Ecto neural progenitor cell (in vitro differentiated cells): ENCODE results near the gene SMAD2.

Source experiments
- DNase-seq: peaks from one replicate; pipeline ENCODE4 v3.0.0-alpha.2; 2018; ENCODE audit warnings: low spot score

Gene SMAD2

GRCh38 chr18:47931718-47932103, 1.3 kb upstream of the SMAD2 start:
- peak; percentile 63 for DNase-seq

GRCh38 chr18:47930931-47931717, 665 bp upstream of the SMAD2 start:
- peak; percentile 97 for DNase-seq

DNA sequence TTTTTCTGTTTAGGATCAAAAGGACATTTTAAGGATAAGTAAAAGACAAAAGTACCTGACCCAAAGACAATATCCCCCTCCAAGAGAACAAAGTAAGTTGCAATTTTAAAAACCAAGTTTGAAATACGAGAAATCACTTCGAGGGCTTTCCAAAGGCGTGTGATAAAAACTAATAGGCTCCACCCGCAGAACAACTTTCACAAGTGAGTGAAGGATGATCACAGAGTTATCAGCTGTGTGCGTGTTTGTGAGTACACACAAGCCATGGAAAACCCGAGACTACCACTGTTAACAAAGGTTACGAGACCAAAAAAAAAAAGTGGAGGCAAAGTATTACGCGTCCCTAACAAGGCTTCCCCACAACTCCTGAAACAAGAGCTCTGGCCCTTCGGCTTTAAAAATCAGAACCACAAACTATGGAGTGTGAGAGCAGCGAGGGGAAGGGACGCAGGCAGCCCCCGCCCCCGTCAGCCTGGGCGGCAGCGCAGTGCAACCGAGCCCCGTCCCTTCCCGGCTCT, 719 bp downstream of the SMAD2 start:
- DNase-seq: no peak

- no peak for DNase-seq
Measured at GRCh38 chr18:47928466-47928865, 2.0 kb downstream of the SMAD2 start.

DNA sequence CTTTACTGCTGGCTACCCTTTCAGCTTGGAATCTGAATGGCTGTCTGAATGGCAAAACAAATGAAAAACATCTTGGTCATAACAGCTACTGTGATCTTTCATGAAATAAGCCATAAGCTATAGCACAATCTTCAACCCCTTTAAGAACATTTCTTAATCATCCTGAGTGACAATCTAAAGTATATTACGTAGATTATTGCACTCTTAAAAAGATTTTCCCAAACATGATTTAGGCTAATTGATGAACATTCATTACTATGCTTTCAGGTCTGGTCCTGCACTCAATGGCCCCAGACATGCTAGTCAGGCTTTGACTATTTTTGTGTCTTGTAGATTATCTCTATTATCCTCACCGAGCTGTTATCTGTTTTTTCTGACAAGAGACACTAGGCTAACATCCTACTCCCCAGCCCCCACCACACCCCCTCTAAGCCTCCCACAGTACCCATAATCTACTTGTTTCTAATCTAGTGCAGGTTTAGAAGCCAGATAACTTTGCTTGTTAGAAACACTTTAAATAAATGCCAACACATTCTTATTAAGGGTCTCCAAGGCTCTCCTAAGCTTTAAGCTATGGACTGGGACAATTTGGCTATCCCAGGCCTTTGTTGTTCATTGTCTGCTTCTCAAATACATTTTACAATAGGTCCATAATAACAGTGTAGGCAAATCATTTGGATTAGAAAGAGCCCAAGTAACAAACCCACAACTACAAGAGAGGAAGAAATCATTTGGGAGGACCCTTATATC, 4.2 kb downstream of the SMAD2 start:
- no peak for DNase-seq

GRCh38 chr18:47919916-47920315, 10.5 kb downstream of the SMAD2 start:
- DNase-seq: no peak

DNA sequence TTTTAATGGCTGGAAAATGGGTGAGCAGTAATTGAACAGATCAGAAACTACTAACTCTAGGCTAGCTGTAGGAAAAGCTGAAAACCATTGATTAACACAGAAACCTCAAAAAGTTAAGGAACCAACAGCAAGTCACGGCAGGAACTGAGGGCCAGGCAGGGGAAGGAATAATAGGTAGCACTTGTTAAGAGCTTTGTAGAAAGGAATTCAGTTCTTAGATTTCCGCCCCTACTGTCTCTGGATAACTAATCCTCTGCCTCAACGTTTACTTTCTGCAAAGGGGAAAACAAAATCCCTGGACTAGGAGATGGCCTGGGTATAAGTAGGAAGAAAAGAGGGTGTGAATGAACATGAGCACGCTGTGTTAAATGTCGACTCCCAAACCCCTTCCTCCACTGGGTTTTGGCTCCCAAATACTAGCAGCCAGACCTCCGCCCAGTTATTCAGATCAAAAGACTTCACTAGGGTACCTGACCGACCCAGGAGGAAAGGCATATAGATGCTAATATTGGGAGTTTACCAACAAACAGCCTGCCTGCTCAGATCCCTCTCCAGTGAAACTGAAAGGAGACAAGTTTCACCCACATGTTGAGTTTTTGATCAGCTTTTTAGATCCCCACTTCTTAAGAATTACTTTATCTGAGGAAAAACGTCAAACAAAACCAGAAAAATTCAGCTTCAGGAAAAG, 12.4 kb downstream of the SMAD2 start:
- DNase-seq: no peak

DNA sequence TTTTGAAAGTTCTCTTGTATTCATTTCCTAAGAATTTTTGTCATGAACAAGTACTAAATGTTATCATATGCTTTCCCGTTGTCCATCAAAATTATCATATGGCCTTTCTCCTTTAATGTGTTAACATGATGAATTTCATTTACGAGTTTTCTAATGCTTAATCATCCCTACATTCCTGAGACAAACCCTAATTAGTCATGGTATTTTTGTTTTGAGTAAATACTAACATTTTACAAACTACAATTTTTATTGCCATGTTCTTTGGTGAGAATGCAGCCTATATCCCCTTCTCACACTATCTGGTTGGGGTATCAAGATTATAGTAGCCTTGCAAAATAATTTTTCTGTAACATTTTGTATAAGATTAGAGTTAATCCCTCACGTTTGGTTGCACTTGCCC, 14.5 kb downstream of the SMAD2 start:
- no peak for DNase-seq

DNA sequence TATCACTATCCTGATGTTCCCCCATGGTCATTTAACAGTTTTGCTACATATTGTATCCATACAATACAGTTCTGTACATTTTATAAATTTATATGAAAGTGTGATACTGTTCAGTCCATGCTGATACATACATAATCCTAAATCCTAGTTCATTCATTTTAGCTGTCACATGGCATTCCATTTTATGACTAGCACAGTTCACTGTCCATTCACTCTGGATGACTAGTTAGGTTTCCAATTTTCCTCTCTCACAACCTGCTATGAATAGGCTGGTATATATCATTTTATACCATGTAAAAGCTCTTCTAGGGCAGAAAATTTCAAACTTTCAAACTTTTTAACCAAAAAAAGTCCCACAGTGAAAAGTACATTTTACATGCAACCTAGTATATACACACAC, 15.2 kb downstream of the SMAD2 start:
- DNase-seq: no peak

DNA sequence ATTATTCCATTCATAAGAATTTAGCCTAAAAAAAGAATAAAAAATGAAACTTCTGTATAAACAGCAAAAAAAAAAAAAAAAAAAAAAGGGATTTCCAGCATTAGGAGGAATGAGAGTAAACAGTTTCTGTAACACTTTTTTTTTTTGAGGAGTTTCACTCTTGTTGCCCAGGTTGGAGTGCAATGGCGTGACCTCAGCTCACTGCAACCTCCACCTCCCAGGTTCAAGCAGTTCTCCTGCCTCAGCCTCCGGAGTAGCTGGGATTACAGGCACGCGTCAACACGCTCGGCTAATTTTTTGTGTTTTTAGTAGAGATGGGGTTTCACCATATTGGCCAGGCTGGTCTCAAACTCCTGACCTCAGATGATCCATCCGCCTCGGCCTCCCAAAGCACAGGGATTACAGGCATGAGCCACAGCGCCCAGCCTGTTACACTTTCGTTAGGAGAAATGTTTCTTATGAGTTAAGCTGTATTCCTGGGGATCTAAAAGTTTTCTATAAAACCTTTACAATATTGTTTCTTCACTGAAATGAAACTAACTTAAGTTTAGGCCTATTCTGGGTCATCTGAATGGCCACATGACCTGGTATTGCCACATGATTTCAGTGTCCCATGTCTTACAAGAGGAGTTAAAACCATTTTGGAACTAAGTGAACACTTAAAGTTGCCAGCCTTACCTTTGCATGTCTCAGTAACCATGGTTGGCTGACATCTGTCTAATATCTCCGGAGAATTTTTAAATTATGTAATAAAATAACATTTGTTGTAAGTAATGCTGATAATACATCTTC, 17.5 kb downstream of the SMAD2 start:
- no peak for DNase-seq

GRCh38 chr18:47912343-47912742, 18.1 kb downstream of the SMAD2 start:
- no peak for DNase-seq

DNA sequence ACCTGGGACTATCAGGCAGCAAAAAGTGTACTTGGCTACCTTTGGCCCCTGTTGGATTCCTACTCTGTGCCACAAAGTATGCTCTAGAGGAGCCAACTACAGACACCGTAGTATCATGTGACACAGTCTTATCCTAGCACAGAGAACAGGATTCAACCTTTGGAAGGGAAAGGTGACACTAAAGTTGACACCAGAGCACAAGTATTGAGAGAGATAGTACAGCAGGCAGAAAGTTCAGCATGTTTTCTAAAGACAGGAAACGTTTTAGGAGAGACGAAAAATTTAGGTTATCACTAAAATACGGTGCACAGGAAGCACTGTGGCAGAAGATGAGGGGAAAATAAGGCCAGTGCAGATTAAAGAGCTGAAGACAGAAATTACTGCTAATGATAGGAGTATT, 18.6 kb downstream of the SMAD2 start:
- no peak for DNase-seq

GRCh38 chr18:47909484-47909883, 21.0 kb downstream of the SMAD2 start:
- DNase-seq: no peak

GRCh38 chr18:47908592-47908991, 21.9 kb downstream of the SMAD2 start:
- no peak for DNase-seq

- DNase-seq: no peak
Measured at GRCh38 chr18:47906408-47906807, 24.1 kb downstream of the SMAD2 start.

DNA sequence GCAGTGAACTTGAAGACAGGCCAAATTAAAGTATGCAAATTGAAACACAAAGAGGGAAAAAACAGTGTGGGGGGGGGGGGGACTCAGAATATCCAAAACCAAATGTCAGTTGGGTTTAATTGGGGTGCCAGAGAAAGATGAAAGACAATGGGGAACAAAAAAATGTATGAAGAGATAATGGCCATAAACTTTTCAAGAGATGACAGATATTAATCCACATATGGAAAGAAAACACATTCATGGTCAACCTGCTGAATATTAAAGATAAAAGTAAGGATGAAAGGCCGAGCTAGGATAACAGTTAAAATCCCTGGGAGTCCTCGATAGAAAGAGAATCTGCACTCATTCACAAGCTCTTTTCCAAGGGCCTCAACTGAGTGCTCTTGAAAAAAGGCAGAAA, 26.6 kb downstream of the SMAD2 start:
- DNase-seq: no peak

GRCh38 chr18:47901624-47902362, 28.7 kb downstream of the SMAD2 start:
- no peak for DNase-seq

DNA sequence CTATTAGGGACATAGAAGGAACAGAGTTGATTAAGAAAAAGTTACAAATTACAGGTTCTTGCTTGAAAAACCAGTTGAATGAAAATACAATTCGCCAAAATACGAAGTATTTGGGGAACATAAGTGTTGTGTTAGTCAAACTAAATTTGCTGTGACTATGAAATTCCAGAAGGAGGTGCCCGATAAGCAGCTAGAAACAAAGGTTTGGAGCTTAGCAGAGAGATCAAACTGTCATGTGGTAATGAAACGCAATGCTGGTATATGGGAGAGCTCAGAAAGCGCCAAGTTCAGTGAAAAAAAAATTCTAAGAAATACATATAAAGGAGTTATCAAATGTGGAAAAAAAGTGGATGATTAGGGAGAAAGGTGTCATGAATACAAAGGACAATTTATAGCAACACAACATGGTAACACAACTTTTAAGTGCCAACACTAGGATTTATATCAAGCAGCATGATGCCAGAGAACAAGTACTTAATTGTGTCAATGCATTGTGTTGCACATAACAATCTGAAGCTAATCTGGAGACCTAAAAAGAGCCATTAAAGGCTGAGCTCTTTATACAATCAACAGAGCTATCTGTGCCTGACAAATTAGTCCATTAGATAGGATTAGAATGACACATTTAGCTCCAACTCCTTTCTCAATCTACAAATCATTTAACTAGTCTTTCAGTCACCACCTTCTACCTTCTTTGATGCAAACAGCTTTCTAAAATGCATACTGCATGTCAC, 31.2 kb downstream of the SMAD2 start:
- no peak for DNase-seq

GRCh38 chr18:47898696-47899095, 31.8 kb downstream of the SMAD2 start:
- no peak for DNase-seq

DNA sequence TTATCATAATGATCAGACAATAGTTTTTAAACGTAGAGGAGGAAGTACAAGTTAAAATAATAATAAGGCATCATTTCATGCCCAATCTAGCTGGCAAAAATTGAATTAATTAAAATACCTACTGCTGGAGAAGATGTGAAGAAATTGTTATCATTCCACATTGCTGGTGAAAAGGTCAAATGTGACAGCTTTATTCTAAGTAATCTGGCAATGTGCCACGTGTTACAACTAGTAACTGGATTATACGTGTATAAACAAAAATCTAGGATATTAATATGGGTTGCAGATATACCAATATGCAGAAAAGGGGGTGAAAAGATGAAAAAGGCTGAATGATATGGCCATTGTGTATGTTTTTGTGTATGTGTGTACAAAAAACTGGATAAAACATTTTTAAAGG, 32.4 kb downstream of the SMAD2 start:
- no peak for DNase-seq
